HG02885 (cell line): ENCODE measurements around the gene FLAD1.

Source experiments
- ATAC-seq: cut with Tn5 transposase; IDR thresholded peaks from one replicate; pipeline ENCODE4 v1.9.1; 2021; ENCODE audit warnings: mild to moderate bottlenecking; ENCODE audit not compliant: unreplicated experiment, poor library complexity

Gene FLAD1

DNA sequence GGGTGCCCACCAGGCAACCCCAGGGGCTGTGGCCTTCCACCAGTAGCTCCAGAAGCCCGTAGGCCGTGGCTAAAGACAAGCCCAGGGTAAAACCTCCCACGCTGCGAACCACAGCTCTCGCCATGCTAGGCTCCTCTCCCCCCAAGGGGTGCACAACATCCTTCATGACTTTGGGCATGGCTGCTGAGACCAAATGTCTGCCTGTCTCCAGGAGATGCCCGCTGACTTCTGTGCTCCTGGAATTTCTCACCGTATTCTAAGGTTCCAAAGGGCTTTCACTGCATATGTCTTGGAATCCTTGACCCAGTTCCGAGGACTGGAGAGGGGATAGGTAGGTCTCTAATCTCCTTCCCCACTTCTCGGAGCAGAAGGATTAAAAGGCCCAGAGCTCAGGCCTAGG, 50.4 kb downstream of the FLAD1 start, which contains the start of the genes DCST1 and DCST2:
DCST1 (plus strand) TSS at position 301 of the 400 bp plus-strand sequence. CDS start 213 bp downstream, outside the sequence.
DCST2 (minus strand) TSS at position 258 of the 400 bp plus-strand sequence; CDS start at position 178, 80 bp downstream.
- no peak for ATAC-seq

DNA sequence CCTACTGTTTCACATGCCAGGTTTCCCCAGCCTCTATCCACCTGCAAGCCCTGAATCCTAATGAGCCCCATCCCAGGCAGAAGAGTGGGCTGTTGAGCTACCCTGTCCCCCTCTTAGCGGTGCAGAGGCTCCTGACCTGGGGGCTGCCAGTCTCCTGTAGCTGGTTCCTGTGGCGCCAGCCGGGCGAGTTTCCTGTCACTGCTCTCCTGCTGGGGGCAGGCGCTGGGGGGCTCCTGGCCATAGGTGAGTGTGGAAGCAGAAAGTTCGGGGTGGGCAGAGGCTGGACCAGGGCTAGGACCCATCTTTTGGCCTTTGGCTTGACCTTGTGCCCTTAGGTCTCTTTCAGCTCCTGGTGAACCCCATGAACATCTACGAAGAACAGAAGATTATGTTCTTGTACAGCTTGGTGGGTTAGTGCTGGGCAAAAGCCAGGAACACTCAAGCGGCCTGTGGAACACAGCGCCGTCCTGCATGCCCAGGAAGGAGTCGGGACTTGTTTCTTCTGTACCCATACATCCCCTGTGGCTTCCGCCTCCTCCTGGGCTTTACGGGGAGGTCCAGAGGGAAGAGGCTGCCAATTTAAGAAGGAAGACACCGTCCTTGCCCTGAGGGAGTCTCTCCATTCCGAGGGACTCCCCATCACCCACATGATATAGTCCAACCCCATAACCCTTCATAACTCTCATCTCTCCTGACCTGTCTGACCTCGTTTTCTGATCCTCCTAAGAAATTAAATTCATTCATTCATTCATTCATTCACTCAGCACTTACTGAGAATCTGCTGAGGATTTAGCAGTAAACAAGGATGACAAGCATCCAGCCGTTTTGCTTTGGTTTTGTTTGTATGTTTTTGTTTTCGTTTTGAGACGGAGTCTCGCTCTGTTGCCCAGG, 51.4 kb downstream of the FLAD1 start:
- ATAC-seq, result no peak

DNA sequence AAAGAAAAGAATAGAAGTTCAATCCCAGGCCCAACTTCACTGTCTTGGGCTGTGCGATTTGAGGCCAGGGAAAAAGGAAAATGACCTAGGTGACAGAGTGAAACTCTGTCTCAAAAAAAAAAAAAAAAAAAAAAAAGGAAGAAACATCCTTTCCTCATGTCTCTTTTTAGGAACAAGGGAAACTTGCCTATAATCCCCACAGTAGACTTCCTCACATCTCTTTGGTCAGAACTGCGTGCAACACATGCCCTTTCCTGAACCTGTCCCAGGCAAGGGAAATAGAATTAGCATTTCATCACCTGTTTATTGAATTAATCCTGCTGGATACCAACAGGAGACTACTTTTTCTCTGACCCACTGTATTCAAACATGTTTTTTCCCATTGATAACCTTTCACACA, 52.8 kb downstream of the FLAD1 start:
- ATAC-seq, result no peak

DNA sequence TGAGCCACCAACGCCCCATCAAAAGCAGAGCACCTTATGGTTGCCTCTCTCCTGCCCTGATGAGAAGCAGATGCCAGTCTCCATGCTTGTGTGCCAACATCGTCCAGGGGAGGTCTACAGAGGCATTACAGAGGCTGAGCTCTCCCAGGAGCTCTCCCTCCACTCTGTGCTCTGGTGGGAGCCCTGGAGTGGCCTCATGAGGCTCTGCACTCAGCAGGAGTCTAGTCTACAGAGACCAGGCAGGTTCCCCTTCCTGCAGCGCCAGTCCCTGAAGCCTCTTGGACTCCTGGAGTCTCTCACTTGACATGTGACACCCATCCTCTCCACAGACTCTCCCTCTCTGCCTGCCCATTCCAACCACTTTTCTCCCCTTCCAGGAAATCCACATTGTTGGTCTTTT, 53.9 kb downstream of the FLAD1 start:
- no peak for ATAC-seq

DNA sequence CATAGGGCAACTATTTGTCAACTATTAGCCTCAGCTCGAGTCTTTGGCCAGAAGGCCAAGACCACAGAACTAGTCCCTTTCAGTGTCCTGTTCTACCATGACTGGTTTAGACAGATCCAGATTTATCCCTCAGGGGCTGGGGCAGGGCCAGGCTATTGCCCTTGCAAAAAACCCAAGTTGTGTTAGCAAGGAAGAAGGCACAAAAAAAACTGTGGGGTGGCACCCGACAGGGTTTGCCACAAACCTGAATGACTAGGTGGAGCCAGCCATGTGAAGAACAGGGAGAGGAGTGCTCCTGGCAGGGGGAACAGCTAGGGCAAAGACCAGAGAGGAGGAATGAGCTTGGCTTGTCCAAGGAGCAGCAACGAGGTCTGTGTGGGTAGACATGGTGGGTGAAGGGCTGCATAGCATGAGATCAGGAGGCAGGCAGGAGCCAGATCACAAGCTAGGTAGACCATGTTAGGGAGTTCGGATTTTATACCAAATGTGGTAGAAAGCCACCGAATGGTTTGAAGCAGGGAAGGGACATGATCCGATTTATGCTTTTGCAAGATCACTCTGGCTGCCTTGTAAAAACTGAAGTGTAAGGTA, 54.8 kb downstream of the FLAD1 start:
- ATAC-seq, result no peak

DNA sequence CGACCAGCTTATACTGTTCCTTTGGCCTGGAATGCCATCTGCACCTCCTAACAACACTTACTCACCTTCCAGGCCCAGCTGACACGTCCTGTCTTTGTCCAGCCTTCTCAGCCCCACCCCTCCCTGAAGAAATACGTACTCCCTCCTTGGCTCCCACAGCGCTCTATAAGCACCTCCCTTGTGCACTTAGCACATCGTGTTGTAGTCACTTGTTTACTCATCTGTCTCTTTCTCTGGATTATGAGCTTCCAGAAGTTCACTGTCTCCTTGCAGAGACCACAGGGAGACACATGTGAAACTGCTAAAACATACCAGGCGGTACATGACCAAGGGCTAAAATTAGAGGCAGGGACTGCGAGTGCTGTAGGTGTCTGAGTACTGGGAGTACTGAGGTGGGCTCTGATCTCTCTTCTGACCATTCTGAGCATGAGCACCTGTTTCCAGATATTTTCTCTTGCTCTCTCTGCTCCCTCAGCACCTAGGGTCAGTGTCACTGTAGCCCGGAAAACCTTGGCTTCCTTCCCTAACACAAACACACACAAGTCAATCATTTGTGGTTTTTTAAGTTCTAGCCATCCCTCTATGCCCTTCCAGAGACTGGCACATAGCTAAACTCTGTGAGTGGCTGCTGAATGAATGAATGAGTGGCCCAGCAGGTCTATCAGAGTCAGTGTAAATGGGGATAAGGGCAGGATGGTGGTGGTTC, 55.6 kb downstream of the FLAD1 start:
- ATAC-seq, result no peak

DNA sequence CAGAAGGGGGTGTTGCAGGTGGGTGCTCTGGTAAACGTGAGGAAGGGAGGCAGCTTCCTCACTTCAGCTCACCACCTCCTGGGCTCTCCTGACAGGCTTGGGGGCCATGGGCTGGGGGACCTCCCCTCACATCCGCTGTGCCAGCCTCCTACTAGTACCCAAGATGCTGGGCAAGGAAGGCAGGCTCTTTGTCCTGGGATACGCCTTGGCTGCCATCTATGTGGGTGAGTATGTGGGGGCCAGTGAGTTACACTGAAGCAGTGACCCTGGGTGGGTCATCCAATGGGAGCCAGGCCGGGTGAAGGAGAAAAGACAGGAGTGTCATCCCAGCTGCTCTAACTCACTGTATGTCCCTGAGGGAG, 56.1 kb downstream of the FLAD1 start:
- no peak for ATAC-seq

DNA sequence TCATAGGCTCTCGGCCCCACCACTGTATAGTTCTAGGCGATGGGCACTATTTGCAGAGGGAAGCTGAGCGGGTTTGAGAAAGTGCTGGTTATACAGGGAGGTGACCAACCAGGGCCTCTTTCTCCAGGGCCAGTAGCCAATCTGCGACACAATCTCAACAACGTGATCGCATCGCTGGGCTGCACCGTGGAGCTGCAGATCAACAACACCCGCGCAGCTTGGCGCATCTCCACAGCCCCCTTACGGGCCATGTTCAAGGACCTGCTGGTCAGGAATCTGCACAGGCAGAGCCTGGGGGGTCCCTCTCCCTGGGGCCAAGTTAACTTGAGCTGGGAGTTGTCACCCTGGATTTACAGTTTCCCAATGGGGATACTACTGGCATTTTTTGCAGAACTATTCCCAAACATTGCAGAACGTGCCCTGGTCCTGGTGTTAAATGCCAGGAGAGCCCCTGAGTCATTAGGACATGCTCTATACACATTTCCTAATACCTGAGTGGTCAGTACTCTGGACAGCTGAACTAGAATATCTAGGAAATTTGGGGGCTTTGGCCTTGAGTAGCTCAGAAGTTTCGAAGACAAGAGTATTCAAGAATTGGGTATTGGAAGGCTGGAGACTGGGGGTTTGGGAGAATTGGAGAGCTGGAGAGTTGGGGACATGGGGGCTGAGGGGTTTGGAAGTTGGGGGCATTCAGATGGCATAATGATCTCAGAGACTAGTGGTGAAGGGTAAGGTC, 57.4 kb downstream of the FLAD1 start:
- no peak for ATAC-seq
